ENCODE data around the gene PLRG1.

Gene PLRG1

GRCh38 chr4:154542271-154542879 is 7.8 kb downstream of the PLRG1 start:
- H3K27ac ChIP-seq: no peak overlapping the region
- no peaks in the 10 kb centered on the region for H3K9me3 ChIP-seq
- no peaks in the 10 kb centered on the region for H3K4me1 ChIP-seq
- H3K27me3 ChIP-seq: no peaks in the 10 kb centered on the region
- no peak for TF ChIP-seq CTCF (IDR thresholded peaks at IDR 0.05)
- H3K4me3 ChIP-seq: no peak overlapping the region
- intact Hi-C loops (cut with DNase I; ENCODE audit: low total_unique reads): no loop called here
- no peak for DNase-seq
- peaks cover 95 to 99% (median 95%) of the 10 kb centered on the region in 3 donors for H3K36me3 ChIP-seq

GRCh38 chr4:154534296-154534695 is 15.9 kb downstream of the PLRG1 start:
- intact Hi-C loops (cut with DNase I; ENCODE audit: low total_unique reads): no loop called here
- no peak for TF ChIP-seq CTCF (IDR thresholded peaks at IDR 0.05)
- no peak for DNase-seq

GRCh38 chr4:154529728-154530519 is 20.3 kb downstream of the PLRG1 start:
- no peaks in the 10 kb centered on the region for H3K9me3 ChIP-seq
- H3K4me3 ChIP-seq: no peak overlapping the region
- DNase-seq: no peak
- no peaks in the 10 kb centered on the region for H3K4me1 ChIP-seq
- intact Hi-C loops (cut with DNase I; ENCODE audit: low total_unique reads): no loop called here
- TF ChIP-seq CTCF (IDR thresholded peaks at IDR 0.05): no peak
- H3K27ac ChIP-seq: no peak overlapping the region
- no peaks in the 10 kb centered on the region for H3K27me3 ChIP-seq
- H3K36me3 ChIP-seq: peaks cover 0 to under 1% (median 0%) of the 10 kb centered on the region in 3 donors

More at GRCh38 chr4:154534296-154534695, 15.9 kb downstream of the PLRG1 start:
- H3K9me3 ChIP-seq: no peaks in the 10 kb centered on the region
- H3K4me3 ChIP-seq: no peak overlapping the region
- H3K4me1 ChIP-seq: no peaks in the 10 kb centered on the region
- H3K27me3 ChIP-seq: no peaks in the 10 kb centered on the region
- H3K27ac ChIP-seq: no peak overlapping the region
- peaks cover 24 to 44% (median 32%) of the 10 kb centered on the region in 3 donors for H3K36me3 ChIP-seq

GRCh38 chr4:154528869-154529268 is 21.3 kb downstream of the PLRG1 start:
- TF ChIP-seq CTCF (IDR thresholded peaks at IDR 0.05): no peak

GRCh38 chr4:154527308-154527707 is 22.9 kb downstream of the PLRG1 start:
- no peak overlapping the region for H3K4me3 ChIP-seq
- H3K27ac ChIP-seq: no peak overlapping the region
- intact Hi-C loops (cut with DNase I; ENCODE audit: low total_unique reads): no loop called here
- no peak for DNase-seq
- H3K4me1 ChIP-seq: no peaks in the 10 kb centered on the region
- no peaks in the 10 kb centered on the region for H3K36me3 ChIP-seq
- H3K27me3 ChIP-seq: peaks cover 0 to 6% of the 10 kb centered on the region in 2 donors
- H3K9me3 ChIP-seq: no peaks in the 10 kb centered on the region
- TF ChIP-seq CTCF (IDR thresholded peaks at IDR 0.05): no peak

More at GRCh38 chr4:154528869-154529268, 21.3 kb downstream of the PLRG1 start:
- Histone ChIP-seq H3K27ac (no peak overlapping the region), H3K9me3 (no peaks in the 10 kb centered on the region), H3K4me1 (no peaks in the 10 kb centered on the region), H3K4me3 (no peak overlapping the region), H3K27me3 (peaks cover 0 to 6% of the 10 kb centered on the region in 2 donors), H3K36me3 (no peaks in the 10 kb centered on the region)
- no peak for DNase-seq
- intact Hi-C loops (cut with DNase I; ENCODE audit: low total_unique reads): no loop called here
